Measurements from ENCODE around the gene AIP.
"Not testable (repeated sequence)": the region's sequence is repeated elsewhere in the genome, so short reads cannot be mapped to it uniquely, and the experiment has no call there.

The AIP gene

GRCh38 chr11:67507864-67508485 is 25.1 kb downstream of the AIP start, which contains the start of gene CDK2AP2:
CDK2AP2 (minus strand) TSS chr11:67508162; CDS start chr11:67508082, 80 bp downstream.
- DNase-seq = peak; percentile 99

DNA sequence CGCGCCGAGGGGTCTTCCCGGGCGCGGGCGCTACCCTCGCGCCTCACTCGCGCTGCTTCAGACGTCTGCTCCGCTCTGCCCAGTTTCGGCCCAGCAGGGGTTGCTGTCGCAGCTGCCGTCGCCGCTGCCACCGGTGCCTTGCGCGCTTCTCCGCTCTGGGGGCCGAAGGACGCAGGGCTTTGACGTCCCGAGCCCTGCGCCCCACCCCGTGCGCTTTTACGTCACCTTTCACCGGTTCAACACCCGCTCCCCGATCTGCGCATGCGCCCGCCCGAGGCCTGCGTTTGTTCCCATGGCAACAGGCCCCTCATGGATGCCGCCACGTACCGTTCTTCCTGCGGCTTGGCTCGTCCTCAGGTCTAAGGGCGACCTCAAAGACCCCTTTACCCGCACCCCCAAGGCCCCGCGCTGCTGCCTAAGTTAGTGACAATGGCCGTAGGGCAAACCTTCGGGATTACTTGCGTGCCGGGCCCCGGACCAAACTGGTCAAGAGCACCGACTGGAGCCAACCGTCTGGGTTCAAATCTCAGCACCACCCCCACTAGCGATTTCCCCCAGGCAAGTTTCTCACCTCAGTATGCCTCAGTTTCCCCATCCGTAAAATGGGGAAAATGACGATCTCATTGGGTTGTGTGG is 25.8 kb downstream of the AIP start:
- DNase-seq = peak; percentile 98

- no peak for DNase-seq
Measured at GRCh38 chr11:67510023-67510345, 27.2 kb downstream of the AIP start.

GRCh38 chr11:67511558-67511957 is 28.7 kb downstream of the AIP start:
- not testable (repeated sequence) for DNase-seq

- DNase-seq = no peak
Measured at GRCh38 chr11:67514116-67514515, 31.3 kb downstream of the AIP start.

GRCh38 chr11:67516806-67517205 is 34.0 kb downstream of the AIP start:
- DNase-seq = no peak

GRCh38 chr11:67517784-67518552 is 35.1 kb downstream of the AIP start:
- no peak for DNase-seq

GRCh38 chr11:67519726-67520125 is 36.9 kb downstream of the AIP start:
- no peak for DNase-seq

- DNase-seq = no peak
Measured at GRCh38 chr11:67520856-67521824, 38.3 kb downstream of the AIP start.

DNA sequence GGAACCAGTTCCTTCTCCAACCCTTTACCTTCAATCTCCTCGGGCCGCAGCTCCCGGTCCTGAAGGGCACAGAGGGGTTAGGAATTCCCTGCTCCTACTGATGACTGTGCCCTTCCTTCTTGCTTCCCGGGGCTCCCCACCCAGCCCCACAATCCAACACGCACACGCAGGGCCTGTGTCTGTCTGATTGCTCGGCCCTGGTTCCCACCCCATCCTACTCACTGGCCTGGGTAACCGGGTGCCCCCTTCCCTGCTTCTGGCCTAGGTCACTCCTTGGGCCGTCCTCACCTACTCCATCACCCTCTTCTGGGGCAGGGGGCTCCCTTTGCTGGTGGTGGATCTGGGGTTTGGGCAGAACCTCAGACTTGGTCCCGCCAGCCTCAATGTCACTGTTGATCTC is 39.1 kb downstream of the AIP start:
- no peak for DNase-seq

DNA sequence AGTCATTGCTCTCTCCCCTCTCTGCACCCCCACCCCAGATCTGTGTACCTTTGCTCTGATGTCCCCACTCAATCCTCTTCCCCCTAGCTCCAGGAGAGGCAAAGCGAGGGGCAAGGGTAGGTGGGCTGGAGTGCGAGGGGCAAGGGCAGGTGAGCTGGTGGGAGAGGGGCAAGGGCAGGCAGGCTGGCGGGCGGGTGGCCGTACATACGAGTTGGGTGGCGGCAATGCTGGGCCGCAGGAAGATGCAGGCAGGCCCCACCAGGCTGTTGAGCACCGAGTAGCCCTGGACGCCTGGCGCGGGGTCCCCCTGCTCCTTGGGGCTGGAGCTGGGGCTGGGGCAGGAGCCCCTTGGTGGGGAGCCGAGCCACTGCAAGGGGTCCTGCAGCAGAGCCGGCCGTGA is 39.5 kb downstream of the AIP start:
- no peak for DNase-seq

DNA sequence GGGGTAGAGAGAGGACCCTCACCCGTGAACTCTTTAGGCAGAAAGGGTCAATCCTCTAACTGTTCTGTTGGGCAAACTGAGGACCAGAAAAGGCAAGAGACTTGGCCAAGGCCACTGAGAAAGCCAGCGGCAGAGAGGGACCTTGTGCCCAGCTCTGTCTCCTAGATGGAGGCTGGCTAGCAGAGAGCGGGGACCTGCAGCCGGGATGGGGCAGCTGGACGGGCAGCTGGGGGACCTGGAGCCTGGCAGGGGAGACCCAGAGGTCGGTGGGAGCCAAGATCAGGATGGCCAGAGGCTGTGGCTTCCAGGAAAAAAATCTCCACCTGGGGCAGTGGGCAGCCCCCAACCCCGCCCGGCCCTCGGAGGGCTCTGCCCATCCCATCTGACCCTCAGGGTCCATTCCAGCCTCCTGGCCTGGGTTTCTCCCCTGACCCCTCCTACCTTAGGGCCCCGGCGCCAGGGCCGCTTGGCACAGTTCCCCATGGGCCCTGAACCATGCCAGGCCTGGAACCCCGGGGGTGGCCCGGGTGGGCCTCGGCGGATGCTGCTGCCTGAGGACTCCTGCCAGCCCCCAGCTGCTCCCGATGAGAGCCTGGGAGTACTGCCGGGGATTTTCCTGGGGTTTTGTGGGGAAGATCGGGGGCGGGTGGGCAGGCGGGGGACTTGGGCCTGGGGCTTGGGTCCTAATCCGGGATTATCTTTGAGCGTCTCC is 40.2 kb downstream of the AIP start, which contains the start of gene CABP2:
Gene CABP2, minus strand, starts transcription at position 603 of the 712 bp plus-strand sequence. Its CDS starts 120 bp downstream, at position 483.
- DNase-seq = no peak

- DNase-seq = no peak
Measured at GRCh38 chr11:67523556-67524479, 41.0 kb downstream of the AIP start.

DNA sequence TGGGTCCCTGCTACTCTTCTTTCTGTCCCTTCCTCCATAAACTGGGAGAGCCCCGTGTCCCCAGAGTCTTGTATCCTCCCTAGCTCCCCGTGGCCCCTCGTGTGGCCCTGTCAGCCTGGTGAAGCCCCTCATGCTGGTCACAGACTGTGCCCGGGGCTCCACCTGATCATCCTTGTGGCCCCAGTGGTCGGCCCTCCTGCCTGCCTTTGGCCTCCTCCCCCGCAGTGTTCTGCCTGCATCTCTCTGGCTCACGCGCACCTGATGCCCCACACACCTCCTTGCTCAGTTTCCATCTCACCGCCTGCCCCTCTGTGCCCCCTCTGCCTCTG is 41.6 kb downstream of the AIP start:
- no peak for DNase-seq

DNA sequence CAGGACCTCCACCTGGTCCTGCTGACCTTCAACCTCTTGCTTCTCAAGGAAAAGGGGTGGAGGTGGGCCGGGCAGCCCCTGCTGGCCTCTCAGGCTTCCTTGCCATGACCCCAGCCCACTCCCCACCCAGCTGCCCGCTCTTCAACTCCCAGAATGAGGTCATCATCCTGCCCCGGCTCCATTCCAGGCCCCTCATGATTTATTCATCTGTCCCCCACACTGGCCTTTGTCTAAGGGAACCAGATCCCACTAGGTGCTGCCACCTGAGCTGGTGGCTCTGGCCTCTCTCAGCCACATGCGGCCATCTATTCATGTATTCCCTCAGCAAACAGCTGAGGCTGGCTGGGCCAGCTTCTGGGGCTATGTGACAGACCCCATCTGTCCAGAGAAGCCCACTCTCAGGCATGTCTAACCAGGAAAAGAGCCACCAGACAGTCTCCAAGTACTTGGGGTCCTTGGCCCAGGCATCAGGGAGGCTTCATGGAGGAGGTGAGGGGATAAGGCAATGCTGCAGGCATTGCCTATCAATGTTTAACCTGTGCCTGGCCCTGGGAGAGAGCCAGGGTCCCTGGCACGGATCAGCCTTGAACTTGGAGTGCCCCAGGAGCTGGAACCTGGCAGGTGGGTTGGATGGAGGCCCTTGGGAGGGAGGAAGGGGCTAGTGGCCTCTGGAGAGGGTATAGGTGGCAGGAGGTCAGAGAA is 42.6 kb downstream of the AIP start:
- no peak for DNase-seq

- no peak for DNase-seq
Measured at GRCh38 chr11:67528376-67528775, 45.5 kb downstream of the AIP start.

- DNase-seq = no peak
Measured at GRCh38 chr11:67530282-67530592, 47.4 kb downstream of the AIP start.

DNA sequence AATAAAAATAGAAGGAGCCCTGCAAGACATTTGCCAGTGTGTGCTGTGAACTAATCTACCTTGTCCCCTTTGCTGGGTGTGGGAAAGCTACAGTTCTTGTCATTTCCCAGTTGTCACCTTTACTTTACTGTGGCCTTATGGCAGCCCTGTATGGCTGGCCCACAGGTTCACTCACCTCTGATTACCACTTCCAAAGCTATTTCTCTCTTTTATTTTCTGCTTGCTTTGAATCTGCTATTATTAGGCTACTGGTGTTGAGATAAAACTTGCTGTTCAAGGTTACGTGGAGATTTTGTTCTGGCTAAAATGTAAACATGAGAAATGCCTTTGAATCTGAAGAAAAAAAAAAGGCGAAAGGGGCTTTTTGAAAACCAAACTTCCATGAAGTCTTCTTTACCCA is 50.1 kb downstream of the AIP start:
- no peak for DNase-seq

DNA sequence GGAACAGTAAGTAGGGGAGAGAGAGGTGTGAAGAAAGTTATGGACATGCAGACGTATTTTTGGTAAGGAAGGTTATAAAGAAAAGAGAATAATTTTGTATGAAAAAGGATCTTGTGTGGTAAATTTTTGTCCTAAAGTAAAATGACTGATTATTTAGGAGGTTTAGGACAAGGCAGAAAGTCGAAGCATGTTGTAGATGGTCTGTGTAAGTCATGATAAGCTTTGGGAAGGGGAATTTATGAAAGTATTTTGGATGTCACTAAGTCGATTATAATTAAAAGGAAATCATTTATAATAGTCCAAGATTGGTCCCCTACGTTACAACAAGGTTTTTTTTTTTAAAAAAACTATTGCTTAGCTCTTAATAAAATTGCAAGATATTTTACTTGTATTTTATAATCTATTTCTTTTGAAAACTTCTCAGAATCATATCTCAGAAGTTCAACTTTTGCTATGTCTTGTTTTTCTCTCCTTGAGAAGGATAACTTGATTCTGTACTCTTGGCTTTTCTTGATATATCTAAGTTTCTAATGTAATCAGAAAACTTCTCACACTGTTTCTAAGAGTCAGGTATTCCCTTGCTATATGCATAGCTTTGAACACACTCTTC is 51.3 kb downstream of the AIP start:
- no peak for DNase-seq

GRCh38 chr11:67535561-67535960 is 52.7 kb downstream of the AIP start:
- DNase-seq = no peak

Data from CD4-positive, alpha-beta T cell treated with Interferon gamma for 1 hour (primary cell).